IMR-90 (cell line): Measurements from ENCODE around the gene PRM2. TPM values are rescaled to one million over a fixed set of nuclear protein-coding genes. Genes with fewer than 3 reads are reported as not detected.

Experiments used
- ATAC-seq: fragments of 200-7000 bp; cut with Tn5 transposase; 2 replicates; pipeline ENCODE4 v1.9.1; 2020; ENCODE audit warnings: low read depth, mild to moderate bottlenecking, moderate library complexity
- BruUV-seq: library from RNA; stranded (reverse); fragments of 400-500 nt; replicated peaks from 2 replicates; lab custom pipeline; 2021; lab: Mats Ljungman, UMichigan
- CTCF ChIA-PET: fragments of 300-600 bp; formaldehyde crosslinking; extraction: SDS; loops from one replicate; lab custom pipeline; 2021; ENCODE audit warnings: antibody characterized with exemption; lab: Yijun Ruan, JAX
- POLR2A ChIA-PET: fragments of 300-600 bp; sonication (Branson Sonifier 250); formaldehyde crosslinking; loops from one replicate; lab custom pipeline; 2022; ENCODE audit warnings: antibody characterized with exemption; ENCODE audit not compliant: unreplicated experiment; lab: Charles Lee
- DNase-seq: peaks from one replicate; pipeline ENCODE4 v3.0.0; 2013
- H2AFZ ChIP-seq: replicated peaks from 2 replicates; pipeline ENCODE3; 2013; ENCODE audit warnings: low read length, mild to moderate bottlenecking; ENCODE audit not compliant: poor library complexity
- H2AK5ac ChIP-seq: 2 replicates; pipeline ENCODE4 v1.6.1; 2013; ENCODE audit warnings: low read depth, low read length, inconsistent platforms
- H2AK9ac ChIP-seq: replicated peaks from 2 replicates; pipeline ENCODE3; 2013; ENCODE audit warnings: mild to moderate bottlenecking, low read depth, low read length, moderate library complexity; ENCODE audit not compliant: poor library complexity
- H2BK120ac ChIP-seq: 2 replicates; pipeline ENCODE4 v1.6.1; 2013; ENCODE audit warnings: low read depth, low read length, inconsistent platforms
- H2BK15ac ChIP-seq: 3 replicates; pipeline ENCODE4 v1.6.1; 2013; ENCODE audit warnings: low read depth, low read length, inconsistent platforms
- H2BK20ac ChIP-seq: 2 replicates; pipeline ENCODE4 v1.6.1; 2013; ENCODE audit warnings: low read depth, mild to moderate bottlenecking, inconsistent platforms, low read length, moderate library complexity
- H2BK5ac ChIP-seq: 2 replicates; pipeline ENCODE4 v1.6.1; 2013; ENCODE audit warnings: mild to moderate bottlenecking, low read depth, low read length, inconsistent platforms; ENCODE audit not compliant: poor library complexity, severe bottlenecking
- H3K14ac ChIP-seq: replicated peaks from 2 replicates; pipeline ENCODE4 v1.6.1; 2013; ENCODE audit warnings: low read depth, low read length, inconsistent platforms
- H3K18ac ChIP-seq: 2 replicates; pipeline ENCODE4 v1.6.1; 2013; ENCODE audit warnings: low read depth, low read length, control low read depth
- H3K23ac ChIP-seq: 2 replicates; pipeline ENCODE4 v1.6.1; 2013; ENCODE audit warnings: low read depth, low read length, inconsistent platforms
- H3K27ac ChIP-seq: 2 replicates; pipeline ENCODE4 v1.5.1; 2013; ENCODE audit warnings: mild to moderate bottlenecking, control low read depth, low read length; ENCODE audit not compliant: insufficient read depth
- H3K27me3 ChIP-seq: 2 replicates; pipeline ENCODE4 v1.6.1; 2013; ENCODE audit warnings: low read length; ENCODE audit not compliant: control insufficient read depth, insufficient read depth
- H3K36me3 ChIP-seq: 2 replicates; pipeline ENCODE4 v1.6.1; 2013; ENCODE audit warnings: low read length, mixed read lengths; ENCODE audit not compliant: control insufficient read depth, insufficient read depth
- H3K4ac ChIP-seq: 2 replicates; pipeline ENCODE4 v1.6.1; 2013; ENCODE audit warnings: low read depth, low read length, inconsistent platforms
- H3K4me1 ChIP-seq: 2 replicates; pipeline ENCODE4 v1.6.1; 2013; ENCODE audit warnings: low read length, mixed read lengths; ENCODE audit not compliant: control insufficient read depth, insufficient read depth
- H3K4me2 ChIP-seq: 2 replicates; pipeline ENCODE4 v1.6.1; 2013; ENCODE audit warnings: low read depth, mild to moderate bottlenecking, control low read depth, low read length, moderate library complexity
- H3K4me3 ChIP-seq: 2 replicates; pipeline ENCODE4 v1.5.1; 2013; ENCODE audit warnings: low read depth, mild to moderate bottlenecking, control low read depth, low read length, moderate library complexity; ENCODE audit not compliant: insufficient read depth
- H3K56ac ChIP-seq: 2 replicates; pipeline ENCODE4 v1.6.1; 2013; ENCODE audit warnings: low read length, inconsistent platforms; ENCODE audit not compliant: insufficient read depth; ENCODE audit errors: extremely low read depth
- H3K79me1 ChIP-seq, 2 experiments: 2 replicates each; pipeline ENCODE4 v1.6.1; 2013; ENCODE audit warnings: low read length in 2 of 2, inconsistent platforms in 1 of 2, low read depth in 1 of 2
- H3K9ac ChIP-seq: 2 replicates; pipeline ENCODE4 v1.6.1; 2013; ENCODE audit warnings: low read depth, low read length, control low read depth
- H3K9me1 ChIP-seq: 2 replicates; pipeline ENCODE4 v1.6.1; 2013; ENCODE audit warnings: low read length, inconsistent platforms; ENCODE audit not compliant: insufficient read depth
- H3K9me3 ChIP-seq: 2 replicates; pipeline ENCODE4 v1.6.1; 2013; ENCODE audit warnings: low read length; ENCODE audit not compliant: control insufficient read depth, insufficient read depth
- H4K20me1 ChIP-seq: 2 replicates; pipeline ENCODE4 v1.6.1; 2013; ENCODE audit warnings: low read length, inconsistent platforms; ENCODE audit not compliant: insufficient read depth
- H4K5ac ChIP-seq: 2 replicates; pipeline ENCODE4 v1.6.1; 2013; ENCODE audit warnings: mild to moderate bottlenecking, low read depth, low read length, control low read depth
- H4K8ac ChIP-seq, 2 experiments: 2 replicates each; pipeline ENCODE4 v1.6.1; 2013; ENCODE audit warnings: low read depth in 2 of 2, low read length in 2 of 2, control low read depth in 1 of 2, inconsistent platforms in 1 of 2
- H4K91ac ChIP-seq: 2 replicates; pipeline ENCODE4 v1.6.1; 2013; ENCODE audit warnings: low read depth, low read length, inconsistent platforms; ENCODE audit not compliant: insufficient read depth
- BHLHE40 ChIP-seq: fragments of 150-350 bp; IDR thresholded peaks from 2 replicates; pipeline ENCODE4 v1.6.1; 2016; ENCODE audit warnings: mild to moderate bottlenecking, low read depth, low read length
- CEBPB ChIP-seq: IDR thresholded peaks from 2 replicates; pipeline ENCODE4 v1.6.1; 2012; ENCODE audit warnings: low read depth, low read length, improper control_type of control experiment
- CHD1 ChIP-seq: IDR thresholded peaks from 2 replicates; pipeline ENCODE4 v1.6.1; 2012; ENCODE audit warnings: low read depth, low read length, improper control_type of control experiment
- ELK1 ChIP-seq: fragments of 150-350 bp; IDR thresholded peaks from 2 replicates; pipeline ENCODE4 v1.6.1; 2016; ENCODE audit warnings: low read depth, mild to moderate bottlenecking, low read length, moderate library complexity, borderline replicate concordance
- FOS ChIP-seq: fragments of 150-350 bp; IDR thresholded peaks from 2 replicates; pipeline ENCODE4 v1.6.1; 2016; ENCODE audit warnings: low read depth, low read length
- MAZ ChIP-seq: IDR thresholded peaks from 2 replicates; pipeline ENCODE4 v1.6.1; 2012; ENCODE audit warnings: low read depth, mild to moderate bottlenecking, low read length, improper control_type of control experiment, moderate library complexity, borderline replicate concordance
- MXI1 ChIP-seq: IDR thresholded peaks from 2 replicates; pipeline ENCODE4 v1.6.1; 2012; ENCODE audit warnings: low read depth, mild to moderate bottlenecking, low read length, moderate library complexity, borderline replicate concordance
- POLR2A ChIP-seq: IDR thresholded peaks from 2 replicates; pipeline ENCODE4 v1.6.1; 2012; ENCODE audit warnings: mild to moderate bottlenecking, low read depth, low read length
- RAD21 ChIP-seq: IDR thresholded peaks from 2 replicates; pipeline ENCODE4 v1.6.1; 2012; ENCODE audit warnings: low read length, improper control_type of control experiment
- RCOR1 ChIP-seq: IDR thresholded peaks from 2 replicates; pipeline ENCODE4 v1.6.1; 2012; ENCODE audit warnings: mild to moderate bottlenecking, low read length, improper control_type of control experiment; ENCODE audit not compliant: insufficient replicate concordance
- RFX5 ChIP-seq: IDR thresholded peaks from 2 replicates; pipeline ENCODE4 v1.8.0; 2012; ENCODE audit warnings: low read depth, mild to moderate bottlenecking, low read length, moderate library complexity
- SMC3 ChIP-seq: fragments of 150-350 bp; IDR thresholded peaks from 2 replicates; pipeline ENCODE4 v1.6.1; 2016; ENCODE audit warnings: low read depth, mild to moderate bottlenecking, antibody characterized with exemption, low read length, moderate library complexity
- USF2 ChIP-seq: fragments of 150-350 bp; IDR thresholded peaks from 2 replicates; pipeline ENCODE4 v1.6.1; 2017; ENCODE audit warnings: mild to moderate bottlenecking, antibody characterized with exemption, low read length, low read depth
- WGBS, 2 experiments: methylation state at CpG; one replicate each; pipeline versions ENCODE4 v1.1.5 to v1.1.7; 2013; ENCODE audit warnings: missing lambda C conversion rate in 2 of 2; ENCODE audit not compliant: insufficient read length in 1 of 2; ENCODE audit errors: extremely low coverage in 2 of 2; 5-methylcytosine and 5-hydroxymethylcytosine counted together
- dilution Hi-C: fragments of 300-500 bp; cut with HindIII; formaldehyde crosslinking; loops from one replicate; pipeline ENCODE4 v1.14.3; 2018; ENCODE audit warnings: low sequenced_read_pairs; ENCODE audit not compliant: unreplicated experiment
- in situ Hi-C: fragments of 300-500 bp; cut with MboI; formaldehyde crosslinking; loops from 3 replicates; pipeline ENCODE4 v1.14.3; 2019; ENCODE audit warnings: low sequenced_read_pairs, inconsistent platforms, mixed read lengths
- intact Hi-C: fragments of 100-400 bp; cut with micrococcal nuclease; formaldehyde crosslinking; loops from 2 replicates; pipeline ENCODE4 v1.10.0; 2022
- polyA plus RNA-seq, 3 experiments: library from polyadenylated mRNA; depleted of rRNA; stranded (reverse); fragments of >200 nt; gene quantifications; 2 replicates each; pipeline ENCODE4 v1.2.3, GENCODE V29; 2012; ENCODE audit warnings: low replicate concordance in 1 of 3
- total RNA-seq: library from RNA; depleted of rRNA; stranded (reverse); fragments of >200 nt; gene quantifications from 2 replicates; pipeline ENCODE4 v1.2.3, GENCODE V29; 2012
- TF ChIP-seq, protein P1 (sequence below): conservative IDR thresholded peaks from 2 replicates; pipeline ENCODE4 v1.5.1; 2012; ENCODE audit warnings: mild to moderate bottlenecking, low read depth, low read length, improper control_type of control experiment

The PRM2 gene
- total and polyA plus RNA-seq, 2 of the 4 experiments (the other 2 are of a cell fraction), result not detected

DNA sequence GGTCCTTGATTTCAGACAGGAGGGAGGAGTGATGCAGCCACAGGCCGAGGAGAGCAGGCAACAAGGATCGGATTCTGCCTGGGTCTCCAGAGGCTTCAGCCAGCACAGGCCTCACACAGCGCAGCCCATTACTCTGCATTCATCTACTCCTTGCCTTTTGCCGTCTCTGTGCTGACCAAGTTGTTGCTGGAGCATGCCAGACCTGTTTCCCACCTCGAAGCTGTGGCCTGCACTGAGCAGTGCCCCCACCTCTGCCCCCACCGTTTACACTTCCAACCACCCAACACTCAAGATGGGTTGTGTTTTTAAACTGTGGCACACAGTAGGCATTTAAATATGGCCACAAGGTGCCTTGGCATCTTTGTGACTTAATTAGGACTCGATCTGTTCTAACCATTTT, 1.3 kb downstream of the PRM2 start:
- Histone ChIP-seq H4K20me1 (no peaks in the 10 kb centered on the region), H2BK15ac (no peak overlapping the region), H4K5ac (no peak overlapping the region), H3K23ac (no peak overlapping the region), H2AFZ (no peak overlapping the region), H3K4me1 (peaks cover 7% of the 10 kb centered on the region; the same call in 1 of the 2 replicates), H3K4me2 (no peak overlapping the region), H2AK9ac (no peak overlapping the region), H3K9ac (no peak overlapping the region), H2BK120ac (no peak overlapping the region), H4K8ac (no peak overlapping the region), H3K4me3 (no peak overlapping the region), H3K56ac (no peak overlapping the region), H3K9me3 (peaks cover 7% of the 10 kb centered on the region), H3K36me3 (no peaks in the 10 kb centered on the region), H3K14ac (no peak overlapping the region), H3K18ac (no peak overlapping the region), H2BK5ac (no peak overlapping the region), H3K27ac (no peak overlapping the region), H2BK20ac (no peak overlapping the region), H3K79me1 (no peaks in the 10 kb centered on the region), H4K91ac (no peak overlapping the region), H3K9me1 (no peaks in the 10 kb centered on the region), H3K4ac (no peak overlapping the region), H2AK5ac (0 out of 2 replicates have a peak overlapping the region, but pooled peaks have one; percentile 4), H3K27me3 (peaks cover 11% of the 10 kb centered on the region)
- CTCF ChIA-PET, result no interaction called here
- 88% methylated on average over 1 of the region's 7 CpGs; no CpG with 5 or more reads in 1 of the 2 experiments for WGBS, 2 experiments
- in situ Hi-C loops, result no loop called here
- ATAC-seq, result no peak
- intact Hi-C loops, result no loop called here
- DNase-seq, result no peak
- POLR2A ChIA-PET, result interaction anchor here (1.8 kb wide), 1 partner anchor 19 kb away, joined by 18 read pairs; the partner anchor contains the start of gene SOCS1
- no peak for TF ChIP-seq MAZ
- no peak for TF ChIP-seq RAD21
- no peak for TF ChIP-seq ELK1
- no peak for TF ChIP-seq FOS
- TF ChIP-seq RFX5, result no peak
- TF ChIP-seq BHLHE40, result no peak
- no peak for TF ChIP-seq POLR2A
- TF ChIP-seq USF2, result no peak
- TF ChIP-seq MXI1, result no peak
- TF ChIP-seq RCOR1, result no peak
- TF ChIP-seq SMC3, result no peak
- TF ChIP-seq, protein P1, sequence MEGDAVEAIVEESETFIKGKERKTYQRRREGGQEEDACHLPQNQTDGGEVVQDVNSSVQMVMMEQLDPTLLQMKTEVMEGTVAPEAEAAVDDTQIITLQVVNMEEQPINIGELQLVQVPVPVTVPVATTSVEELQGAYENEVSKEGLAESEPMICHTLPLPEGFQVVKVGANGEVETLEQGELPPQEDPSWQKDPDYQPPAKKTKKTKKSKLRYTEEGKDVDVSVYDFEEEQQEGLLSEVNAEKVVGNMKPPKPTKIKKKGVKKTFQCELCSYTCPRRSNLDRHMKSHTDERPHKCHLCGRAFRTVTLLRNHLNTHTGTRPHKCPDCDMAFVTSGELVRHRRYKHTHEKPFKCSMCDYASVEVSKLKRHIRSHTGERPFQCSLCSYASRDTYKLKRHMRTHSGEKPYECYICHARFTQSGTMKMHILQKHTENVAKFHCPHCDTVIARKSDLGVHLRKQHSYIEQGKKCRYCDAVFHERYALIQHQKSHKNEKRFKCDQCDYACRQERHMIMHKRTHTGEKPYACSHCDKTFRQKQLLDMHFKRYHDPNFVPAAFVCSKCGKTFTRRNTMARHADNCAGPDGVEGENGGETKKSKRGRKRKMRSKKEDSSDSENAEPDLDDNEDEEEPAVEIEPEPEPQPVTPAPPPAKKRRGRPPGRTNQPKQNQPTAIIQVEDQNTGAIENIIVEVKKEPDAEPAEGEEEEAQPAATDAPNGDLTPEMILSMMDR, result no peak
- no peak for TF ChIP-seq CEBPB
- no peak for TF ChIP-seq CHD1
- no TSS peak for BruUV-seq
- dilution Hi-C loops, result no loop called here
